ENCODE results near the gene BEGAIN. TPM values are rescaled to one million over a fixed set of nuclear protein-coding genes. Genes with fewer than 3 reads are reported as not detected.

The BEGAIN gene
- total RNA-seq, 1 donor from 2014 or later: 1.9 TPM

DNA sequence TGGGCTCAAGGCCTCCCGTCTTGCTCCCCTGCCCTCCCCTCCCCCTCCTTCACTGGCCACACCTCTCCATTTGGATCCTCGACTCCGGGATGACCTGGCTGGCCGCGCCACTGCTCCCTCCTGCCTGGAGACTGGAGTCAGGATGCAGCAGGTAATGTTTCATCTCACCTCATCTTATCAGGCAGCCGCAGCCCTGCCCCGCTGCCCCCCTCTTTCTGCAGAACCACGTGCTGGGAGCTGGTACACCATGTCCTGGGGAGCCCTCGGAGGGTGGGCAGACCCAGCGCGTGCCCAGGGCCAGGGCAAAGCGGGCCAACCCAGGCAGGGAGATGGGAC lies 31.1 kb downstream of the BEGAIN start:
- no peak overlapping the region for H3K4me3 ChIP-seq
- H3K27me3 ChIP-seq (ENCODE audit: low read depth): peaks cover 83% of the 10 kb centered on the region
- no peaks in the 10 kb centered on the region for H3K36me3 ChIP-seq
- TF ChIP-seq, protein P1, sequence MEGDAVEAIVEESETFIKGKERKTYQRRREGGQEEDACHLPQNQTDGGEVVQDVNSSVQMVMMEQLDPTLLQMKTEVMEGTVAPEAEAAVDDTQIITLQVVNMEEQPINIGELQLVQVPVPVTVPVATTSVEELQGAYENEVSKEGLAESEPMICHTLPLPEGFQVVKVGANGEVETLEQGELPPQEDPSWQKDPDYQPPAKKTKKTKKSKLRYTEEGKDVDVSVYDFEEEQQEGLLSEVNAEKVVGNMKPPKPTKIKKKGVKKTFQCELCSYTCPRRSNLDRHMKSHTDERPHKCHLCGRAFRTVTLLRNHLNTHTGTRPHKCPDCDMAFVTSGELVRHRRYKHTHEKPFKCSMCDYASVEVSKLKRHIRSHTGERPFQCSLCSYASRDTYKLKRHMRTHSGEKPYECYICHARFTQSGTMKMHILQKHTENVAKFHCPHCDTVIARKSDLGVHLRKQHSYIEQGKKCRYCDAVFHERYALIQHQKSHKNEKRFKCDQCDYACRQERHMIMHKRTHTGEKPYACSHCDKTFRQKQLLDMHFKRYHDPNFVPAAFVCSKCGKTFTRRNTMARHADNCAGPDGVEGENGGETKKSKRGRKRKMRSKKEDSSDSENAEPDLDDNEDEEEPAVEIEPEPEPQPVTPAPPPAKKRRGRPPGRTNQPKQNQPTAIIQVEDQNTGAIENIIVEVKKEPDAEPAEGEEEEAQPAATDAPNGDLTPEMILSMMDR (IDR thresholded peaks at IDR 0.05; ENCODE audit: borderline replicate concordance): no peak
- H3K4me1 ChIP-seq: peaks cover 6% of the 10 kb centered on the region
- no peak for DNase-seq
- H3K27ac ChIP-seq (replicated peaks): no peak overlapping the region
- H3K9me3 ChIP-seq (replicated peaks): no peaks in the 10 kb centered on the region
- intact Hi-C loops (cut with micrococcal nuclease): no loop called here

DNA sequence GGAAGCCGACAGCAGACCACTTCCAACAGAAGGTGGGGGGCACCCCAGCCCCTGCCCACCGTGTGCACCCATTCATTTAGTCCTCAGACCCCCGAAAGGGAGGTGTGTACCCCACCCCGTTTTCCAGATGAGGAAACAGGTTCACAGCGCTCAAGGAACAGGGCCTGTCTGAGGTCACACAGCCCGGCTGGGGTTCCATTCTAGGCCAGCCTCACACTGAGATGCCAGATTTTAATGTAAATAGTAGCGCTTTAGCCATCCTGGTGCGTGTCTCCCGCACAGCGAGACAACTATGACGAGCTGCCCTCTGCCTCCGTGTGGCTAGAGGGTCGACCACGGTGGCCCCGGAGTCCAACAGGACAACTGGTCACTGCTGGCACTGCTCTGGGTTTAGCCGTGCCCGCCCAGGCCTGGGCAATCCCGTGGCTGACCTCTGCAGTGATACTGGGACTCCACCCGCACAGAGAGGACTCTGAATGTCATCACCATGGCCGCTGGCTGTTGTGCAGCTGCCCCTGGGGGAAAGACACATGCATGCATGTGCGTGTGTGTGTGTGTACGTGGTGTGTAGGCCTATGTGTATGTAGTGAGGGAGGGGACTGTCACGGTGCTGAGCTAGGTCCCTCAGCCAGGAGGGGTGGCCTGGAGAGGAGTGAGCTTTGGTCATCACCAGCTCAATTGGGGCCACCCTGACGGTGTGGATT lies 31.6 kb downstream of the BEGAIN start:
- intact Hi-C loops (cut with micrococcal nuclease): no loop called here
- Histone ChIP-seq H3K27me3 (ENCODE audit: low read depth) (peaks cover 78% of the 10 kb centered on the region), H3K9me3 (replicated peaks) (no peaks in the 10 kb centered on the region), H3K36me3 (no peaks in the 10 kb centered on the region), H3K27ac (replicated peaks) (no peak overlapping the region), H3K4me1 (peaks cover 6% of the 10 kb centered on the region), H3K4me3 (no peak overlapping the region)
- TF ChIP-seq, protein P1 (IDR thresholded peaks at IDR 0.05; ENCODE audit: borderline replicate concordance): no peak
- no peak for DNase-seq

DNA sequence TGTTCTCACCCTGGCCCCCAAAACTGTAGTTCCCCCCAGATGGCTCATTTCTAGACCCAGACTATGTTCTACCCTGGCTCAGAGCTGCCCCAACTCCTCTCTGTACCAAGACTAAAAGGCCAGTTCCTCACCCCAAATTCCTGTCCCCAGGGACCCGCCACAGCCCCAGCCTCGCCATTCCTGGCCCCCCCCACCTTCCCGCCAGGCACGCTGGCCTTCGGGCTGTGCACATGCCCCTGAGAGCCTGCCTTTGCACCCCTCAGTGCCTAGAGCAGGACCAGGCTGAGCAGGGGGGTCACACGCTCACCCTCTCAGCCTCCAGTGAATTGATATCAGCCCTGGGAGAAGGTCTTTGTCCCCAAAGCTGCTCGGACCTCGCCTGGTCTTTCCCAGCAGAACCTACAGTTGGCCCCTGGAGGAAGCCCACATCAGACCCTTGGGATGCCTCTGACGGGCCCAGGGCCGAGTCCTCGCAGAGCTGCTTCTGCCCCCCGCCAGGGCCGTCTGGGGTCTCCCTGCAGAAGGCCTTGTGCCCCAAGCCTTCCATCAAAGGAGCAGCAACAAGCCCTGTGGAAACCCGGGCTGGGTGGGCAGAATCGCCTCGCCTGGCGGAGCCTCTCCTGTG lies 32.4 kb downstream of the BEGAIN start:
- H3K4me1 ChIP-seq: peaks cover 6% of the 10 kb centered on the region
- no peak overlapping the region for H3K4me3 ChIP-seq
- H3K27me3 ChIP-seq (ENCODE audit: low read depth): peaks cover 70% of the 10 kb centered on the region
- intact Hi-C loops (cut with micrococcal nuclease): no loop called here
- no peak for DNase-seq
- H3K27ac ChIP-seq (replicated peaks): no peak overlapping the region
- TF ChIP-seq, protein P1 (IDR thresholded peaks at IDR 0.05; ENCODE audit: borderline replicate concordance): no peak
- H3K9me3 ChIP-seq (replicated peaks): no peaks in the 10 kb centered on the region
- H3K36me3 ChIP-seq: no peaks in the 10 kb centered on the region

DNA sequence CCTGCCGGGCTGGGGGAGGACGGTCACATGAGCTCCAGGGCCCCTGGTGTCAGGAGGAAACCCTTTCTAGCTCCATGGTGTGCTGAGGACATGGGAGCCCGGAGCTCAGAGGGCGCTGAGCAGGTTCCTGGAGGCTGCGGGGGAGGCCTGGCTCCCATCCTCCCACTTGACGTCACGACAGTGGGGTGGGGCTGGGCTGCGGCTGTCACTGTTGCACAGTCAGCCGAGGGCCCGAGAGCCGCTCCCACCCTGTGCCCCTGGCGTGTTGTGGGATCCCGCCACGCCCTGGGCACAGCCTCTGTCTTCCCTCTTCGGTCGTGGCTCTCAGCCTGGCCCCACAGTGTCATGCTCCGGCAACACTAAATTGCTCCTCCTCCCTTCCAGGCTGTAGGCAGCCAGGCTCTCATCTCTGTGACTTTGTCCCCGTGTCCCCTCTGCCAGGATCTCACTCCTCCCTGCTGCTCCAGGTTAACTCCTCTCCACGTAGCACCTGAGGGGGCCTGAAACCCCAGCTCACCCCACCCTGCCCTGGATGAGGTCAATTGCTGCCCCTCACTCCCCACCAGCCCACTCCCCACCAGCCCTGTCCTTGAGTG lies 33.0 kb downstream of the BEGAIN start:
- intact Hi-C loops (cut with micrococcal nuclease): no loop called here
- DNase-seq: peak; percentile 63

DNA sequence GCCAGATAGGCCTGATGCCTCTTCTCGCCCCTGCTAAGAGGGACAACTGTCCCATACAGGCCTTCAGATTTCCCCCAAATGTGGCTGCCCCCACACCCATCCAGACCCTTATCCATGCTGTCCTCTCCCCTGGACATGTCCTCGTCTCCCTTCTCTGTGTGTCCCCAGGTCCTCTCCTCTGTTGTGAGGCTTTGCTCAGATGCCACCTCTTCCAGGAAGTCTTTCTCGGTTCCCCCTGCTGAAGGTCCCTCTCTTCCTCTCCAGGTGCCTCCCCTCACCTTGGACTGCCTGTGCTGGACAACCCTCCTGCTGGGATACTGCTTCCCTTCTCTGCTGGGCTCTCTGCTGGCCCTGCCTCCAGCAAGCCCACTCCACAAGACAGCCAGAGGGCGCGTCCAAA lies 33.7 kb downstream of the BEGAIN start:
- Histone ChIP-seq H3K4me3 (no peak overlapping the region), H3K4me1 (peaks cover 6% of the 10 kb centered on the region), H3K27me3 (ENCODE audit: low read depth) (peaks cover 56% of the 10 kb centered on the region), H3K36me3 (no peaks in the 10 kb centered on the region), H3K27ac (replicated peaks) (no peak overlapping the region), H3K9me3 (replicated peaks) (no peaks in the 10 kb centered on the region)
- TF ChIP-seq, protein P1 (IDR thresholded peaks at IDR 0.05; ENCODE audit: borderline replicate concordance): no peak
- intact Hi-C loops (cut with micrococcal nuclease): no loop called here
- DNase-seq: no peak

More for the DNA sequence above, 33.0 kb downstream of the BEGAIN start:
- Histone ChIP-seq H3K36me3 (no peaks in the 10 kb centered on the region), H3K27ac (replicated peaks) (no peak overlapping the region), H3K4me1 (peaks cover 6% of the 10 kb centered on the region), H3K4me3 (peak overlapping the region; percentile 25), H3K9me3 (replicated peaks) (no peaks in the 10 kb centered on the region), H3K27me3 (ENCODE audit: low read depth) (peaks cover 64% of the 10 kb centered on the region)
- TF ChIP-seq, protein P1 (IDR thresholded peaks at IDR 0.05; ENCODE audit: borderline replicate concordance): no peak

Data from left ventricle myocardium inferior (tissue), 1 donor.